SK-N-SH (cell line): ENCODE results near the gene ACOXL.

Experiments used
- CTCF ChIP-seq: fragments of 200-600 bp; sonication (generic); IDR thresholded peaks from 2 replicates; pipeline ENCODE4 v1.6.1; 2017; ENCODE audit warnings: antibody characterized with exemption, mild to moderate bottlenecking, moderate library complexity
- EZH2phosphoT487 ChIP-seq: fragments of 200-600 bp; sonication (generic); IDR thresholded peaks from 2 replicates; pipeline ENCODE4 v1.6.1; 2017; ENCODE audit warnings: low read depth, mixed run types, mild to moderate bottlenecking, antibody characterized with exemption, moderate library complexity, borderline replicate concordance
- GATA2 ChIP-seq: sonication (generic); formaldehyde crosslinking; IDR thresholded peaks from 2 replicates; pipeline ENCODE4 v1.5.0; 2020; ENCODE audit warnings: mild to moderate bottlenecking, missing genetic modification reagents
- JUND ChIP-seq: IDR thresholded peaks from 2 replicates; pipeline ENCODE4 v1.4.0; 2012
- NRF1 ChIP-seq: IDR thresholded peaks from 2 replicates; pipeline ENCODE4 v1.6.1; 2012; ENCODE audit warnings: low read depth, mild to moderate bottlenecking, low read length
- PBX3 ChIP-seq: IDR thresholded peaks from 2 replicates; pipeline ENCODE4; 2012
- RCOR1 ChIP-seq: fragments of 150-350 bp; IDR thresholded peaks from 2 replicates; pipeline ENCODE4 v1.6.1; 2017; ENCODE audit warnings: antibody characterized with exemption, low read length
- RFX5 ChIP-seq: IDR thresholded peaks from 2 replicates; pipeline ENCODE4 v1.6.1; 2012; ENCODE audit warnings: mild to moderate bottlenecking, improper control_type of control experiment, low read length
- SIN3A ChIP-seq: IDR thresholded peaks from 2 replicates; pipeline ENCODE4 v1.6.1; 2012; ENCODE audit warnings: low read depth, mild to moderate bottlenecking, low read length, moderate library complexity, borderline replicate concordance
- TAF1 ChIP-seq: IDR thresholded peaks from 2 replicates; pipeline ENCODE4 v1.6.1; 2012; ENCODE audit warnings: low read depth, mild to moderate bottlenecking, low read length, moderate library complexity, borderline replicate concordance

- TF ChIP-seq CTCF: no peak
- no peak for TF ChIP-seq TAF1
- TF ChIP-seq NRF1: no peak
- no peak for TF ChIP-seq PBX3
- no peak for TF ChIP-seq RCOR1
- no peak for TF ChIP-seq JUND
- TF ChIP-seq SIN3A: no peak
- TF ChIP-seq EZH2phosphoT487: no peak
- no peak for TF ChIP-seq RFX5
- no peak for TF ChIP-seq GATA2
Measured at GRCh38 chr2:110774701-110775100, 42.3 kb downstream of the ACOXL start.
